ENCODE results near the gene FAM83F.

The FAM83F gene

DNA sequence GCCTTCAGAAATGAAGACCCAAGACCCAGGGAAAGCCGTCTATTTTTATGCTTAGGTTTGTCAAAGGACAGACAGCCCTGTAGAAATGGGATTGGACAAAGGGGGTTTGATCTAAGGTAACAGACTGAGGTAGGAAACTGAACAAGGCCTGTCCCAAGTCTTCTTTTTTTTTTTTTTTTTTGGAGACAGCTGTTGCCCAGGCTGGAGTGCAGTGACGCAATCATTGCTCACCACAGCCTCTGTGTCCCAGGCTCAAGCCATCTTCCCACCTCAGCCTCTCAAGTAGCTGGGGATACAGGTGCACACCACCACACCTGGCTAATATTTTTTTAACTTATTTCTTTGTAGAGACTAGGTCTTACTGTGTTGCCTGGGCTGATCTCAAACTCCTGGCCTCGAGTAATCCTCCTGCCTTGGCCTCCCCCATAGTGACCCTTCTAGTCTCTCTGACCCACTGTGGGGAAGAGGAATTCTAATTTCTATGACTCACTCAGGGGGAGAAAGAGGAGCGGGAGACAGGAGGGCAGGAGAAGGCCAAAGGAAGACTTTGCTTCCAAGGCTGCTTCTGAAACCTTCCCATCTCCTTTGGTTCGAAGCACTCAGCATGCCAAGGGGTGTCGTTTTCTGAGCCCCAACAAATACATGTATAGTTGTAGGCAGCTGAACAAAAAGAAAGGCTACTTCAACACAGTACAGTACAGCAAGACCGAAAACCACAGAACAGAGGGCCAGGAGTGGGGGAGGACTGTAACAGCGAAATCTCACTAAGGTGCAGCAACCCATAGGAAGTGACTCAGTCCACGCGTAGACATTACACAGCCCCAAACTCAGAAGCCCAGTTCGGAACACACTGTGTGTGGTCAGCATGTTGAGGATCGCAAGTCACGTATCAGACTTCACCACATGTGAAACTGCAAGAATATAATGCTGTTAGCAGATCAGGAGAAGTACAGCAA, 33.7 kb upstream of the FAM83F start:
- TF ChIP-seq, protein P1, sequence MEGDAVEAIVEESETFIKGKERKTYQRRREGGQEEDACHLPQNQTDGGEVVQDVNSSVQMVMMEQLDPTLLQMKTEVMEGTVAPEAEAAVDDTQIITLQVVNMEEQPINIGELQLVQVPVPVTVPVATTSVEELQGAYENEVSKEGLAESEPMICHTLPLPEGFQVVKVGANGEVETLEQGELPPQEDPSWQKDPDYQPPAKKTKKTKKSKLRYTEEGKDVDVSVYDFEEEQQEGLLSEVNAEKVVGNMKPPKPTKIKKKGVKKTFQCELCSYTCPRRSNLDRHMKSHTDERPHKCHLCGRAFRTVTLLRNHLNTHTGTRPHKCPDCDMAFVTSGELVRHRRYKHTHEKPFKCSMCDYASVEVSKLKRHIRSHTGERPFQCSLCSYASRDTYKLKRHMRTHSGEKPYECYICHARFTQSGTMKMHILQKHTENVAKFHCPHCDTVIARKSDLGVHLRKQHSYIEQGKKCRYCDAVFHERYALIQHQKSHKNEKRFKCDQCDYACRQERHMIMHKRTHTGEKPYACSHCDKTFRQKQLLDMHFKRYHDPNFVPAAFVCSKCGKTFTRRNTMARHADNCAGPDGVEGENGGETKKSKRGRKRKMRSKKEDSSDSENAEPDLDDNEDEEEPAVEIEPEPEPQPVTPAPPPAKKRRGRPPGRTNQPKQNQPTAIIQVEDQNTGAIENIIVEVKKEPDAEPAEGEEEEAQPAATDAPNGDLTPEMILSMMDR (IDR thresholded peaks at IDR 0.05), result no peak

DNA sequence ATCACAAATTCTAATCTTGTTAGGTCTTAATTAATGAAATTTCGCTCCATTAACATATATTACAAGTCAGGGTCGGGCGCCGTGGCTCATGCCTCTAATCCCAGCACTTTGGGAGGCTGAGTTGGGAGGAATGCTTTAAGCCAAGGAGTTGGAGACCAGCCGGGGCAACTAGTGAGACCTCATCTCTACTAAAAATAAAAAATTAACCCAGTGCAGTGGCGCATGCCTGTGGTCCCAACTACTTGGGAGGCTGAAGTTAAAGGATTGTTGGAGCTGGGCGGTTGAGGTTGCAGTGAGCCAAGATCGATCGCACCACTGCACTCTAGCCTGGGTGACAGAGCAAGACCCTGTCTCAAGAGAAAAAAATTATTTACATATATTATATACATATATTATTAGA, 32.7 kb upstream of the FAM83F start:
- TF ChIP-seq, protein P1 (IDR thresholded peaks at IDR 0.05), result no peak

DNA sequence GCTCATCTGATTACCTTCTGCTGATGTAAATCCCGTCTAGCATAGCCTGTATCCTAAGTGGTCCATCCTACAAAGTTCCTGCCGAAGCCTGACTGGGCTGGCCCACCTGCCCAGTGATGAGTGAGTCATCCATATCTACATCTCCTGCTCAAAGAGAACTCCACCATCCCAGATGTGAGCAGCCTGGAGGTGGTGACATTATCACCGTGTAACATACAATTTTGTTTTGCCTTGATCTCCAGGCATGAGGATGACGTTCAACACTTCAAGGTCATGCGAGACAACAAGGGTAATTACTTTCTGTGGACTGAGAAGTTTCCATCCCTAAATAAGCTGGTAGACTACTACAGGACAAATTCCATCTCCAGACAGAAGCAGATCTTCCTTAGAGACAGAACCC, 29.0 kb upstream of the FAM83F start:
- TF ChIP-seq, protein P1 (IDR thresholded peaks at IDR 0.05), result no peak

DNA sequence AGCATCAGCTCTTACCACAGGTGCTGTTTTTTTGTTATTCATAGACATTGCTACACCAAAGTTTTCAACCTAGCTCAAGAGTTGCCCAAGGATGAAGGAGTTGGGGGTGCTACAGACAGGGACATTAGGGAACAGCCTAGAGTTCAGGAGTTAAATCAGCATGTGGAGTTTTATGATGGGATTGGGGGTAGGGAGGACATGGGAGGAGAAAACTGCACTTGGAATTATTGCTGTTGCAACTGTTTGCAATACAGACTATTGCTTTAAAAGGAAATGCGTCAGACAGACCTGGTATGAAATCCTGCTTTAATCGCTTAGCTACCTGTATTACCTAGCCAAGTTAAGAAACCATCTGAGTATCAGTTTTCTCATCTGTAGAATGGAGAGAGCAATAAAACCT, 28.3 kb upstream of the FAM83F start:
- TF ChIP-seq, protein P1 (IDR thresholded peaks at IDR 0.05), result no peak

DNA sequence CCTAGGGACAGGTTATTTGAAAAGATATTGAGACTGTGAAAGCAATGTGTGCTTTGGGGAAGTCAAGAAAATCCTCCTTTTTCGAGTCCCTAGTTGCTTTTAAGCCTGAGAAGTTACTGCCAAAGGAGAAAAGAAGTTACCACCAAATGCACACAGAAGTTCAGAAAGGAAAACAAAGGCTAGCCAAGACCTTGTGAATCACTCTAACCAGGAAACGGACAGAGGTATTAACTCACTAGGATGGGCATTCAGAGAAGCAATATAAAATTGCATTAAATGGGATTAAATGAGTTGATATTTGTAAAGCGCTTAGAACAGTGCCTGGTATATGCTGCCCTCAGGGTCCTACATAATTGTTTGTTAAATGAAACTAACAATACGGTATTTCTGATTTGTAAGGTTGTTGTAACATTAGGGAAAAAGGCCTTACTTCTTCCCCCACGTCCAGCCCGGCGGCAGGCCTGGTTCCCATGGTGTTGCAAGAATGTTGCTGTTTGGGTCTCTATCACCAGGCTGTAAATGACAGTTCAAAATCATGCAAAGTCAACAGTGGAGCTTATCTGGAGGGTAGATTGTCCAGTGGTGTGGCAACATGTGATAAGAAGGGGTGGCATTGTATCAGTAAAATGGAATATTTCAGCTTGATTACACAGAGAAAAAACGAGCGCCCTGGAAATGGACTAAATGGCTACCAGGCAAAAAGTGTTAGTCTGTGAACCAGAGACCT, 27.5 kb upstream of the FAM83F start:
- TF ChIP-seq, protein P1 (IDR thresholded peaks at IDR 0.05), result no peak

DNA sequence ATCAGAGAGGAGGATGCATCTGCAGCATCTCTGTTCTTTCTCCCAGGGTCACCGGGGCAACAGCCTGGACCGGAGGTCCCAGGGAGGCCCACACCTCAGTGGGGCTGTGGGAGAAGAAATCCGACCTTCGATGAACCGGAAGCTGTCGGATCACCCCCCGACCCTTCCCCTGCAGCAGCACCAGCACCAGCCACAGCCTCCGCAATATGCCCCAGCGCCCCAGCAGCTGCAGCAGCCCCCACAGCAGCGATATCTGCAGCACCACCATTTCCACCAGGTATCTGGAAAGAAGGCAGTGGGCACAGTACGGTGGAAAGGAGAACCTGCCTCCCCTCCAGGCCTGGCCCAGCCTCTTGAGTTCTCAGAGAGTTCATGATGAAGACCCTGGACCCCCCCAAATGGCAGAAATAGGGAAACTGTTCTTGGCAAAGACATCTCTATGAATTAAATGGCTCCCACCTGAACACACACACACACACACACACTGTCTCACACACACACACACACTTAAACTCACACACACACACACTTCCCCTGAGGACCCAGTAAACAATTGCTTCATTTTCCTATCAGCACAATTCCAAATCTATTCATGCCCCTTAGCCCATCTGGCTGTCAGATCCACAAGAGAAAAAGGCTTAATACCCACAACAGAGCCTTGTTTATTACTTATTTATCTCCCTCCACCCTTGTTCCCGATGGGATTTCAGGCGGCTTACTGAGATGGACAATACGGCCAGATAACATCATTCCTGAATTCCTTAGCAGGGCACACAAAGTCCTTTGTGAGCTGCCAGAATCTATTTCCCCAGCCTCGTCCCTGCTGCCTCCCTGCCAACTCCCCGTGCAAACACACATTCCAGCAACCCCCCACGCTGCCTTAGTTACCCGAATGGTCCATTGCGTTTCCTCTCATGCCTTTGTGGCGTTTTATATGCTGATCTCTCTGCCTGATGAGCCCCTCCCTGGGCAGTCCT, 26.5 kb upstream of the FAM83F start:
- TF ChIP-seq, protein P1 (IDR thresholded peaks at IDR 0.05), result no peak

DNA sequence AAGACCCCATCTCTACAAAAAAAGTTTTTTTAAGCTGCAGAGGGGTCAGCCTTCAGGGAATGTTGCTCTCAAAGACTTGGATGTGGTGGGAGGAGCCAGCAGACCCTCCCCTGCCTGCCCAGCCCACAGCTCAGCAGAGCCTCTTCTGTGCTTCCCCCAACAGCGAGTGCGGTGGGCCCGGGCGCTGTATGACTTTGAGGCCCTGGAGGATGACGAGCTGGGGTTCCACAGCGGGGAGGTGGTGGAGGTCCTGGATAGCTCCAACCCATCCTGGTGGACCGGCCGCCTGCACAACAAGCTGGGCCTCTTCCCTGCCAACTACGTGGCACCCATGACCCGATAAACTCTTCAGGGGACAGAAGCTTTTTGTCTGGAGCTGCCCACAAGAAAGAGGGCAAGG, 24.0 kb upstream of the FAM83F start:
- TF ChIP-seq, protein P1 (IDR thresholded peaks at IDR 0.05), result no peak

All from LNCAP (cell line).